NCI-H1930 (cell line): ENCODE measurements around the gene CHST1.

Source experiments
- DNase-seq, 2 experiments: peaks; one replicate each; lab custom pipeline; 2025; lab: John Stamatoyannopoulos, UW

The CHST1 gene

DNA sequence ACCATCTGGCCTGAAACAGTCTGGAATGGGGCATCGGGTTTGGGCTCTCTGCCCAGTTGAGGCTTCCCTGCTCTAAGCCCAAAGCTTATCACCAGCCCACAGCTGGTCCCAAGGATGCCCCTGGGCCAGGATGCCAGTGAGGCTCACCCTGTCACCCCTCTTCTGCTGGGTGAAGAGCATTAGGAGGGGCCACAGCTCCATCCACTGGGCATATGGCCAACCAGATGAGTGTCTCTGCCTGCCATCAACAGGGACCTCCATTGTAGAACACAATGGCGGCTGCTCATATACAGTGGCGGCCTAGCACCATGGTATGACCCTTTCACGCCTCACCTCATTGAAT, 5.6 kb downstream of the CHST1 start:
- no peak for DNase-seq

DNA sequence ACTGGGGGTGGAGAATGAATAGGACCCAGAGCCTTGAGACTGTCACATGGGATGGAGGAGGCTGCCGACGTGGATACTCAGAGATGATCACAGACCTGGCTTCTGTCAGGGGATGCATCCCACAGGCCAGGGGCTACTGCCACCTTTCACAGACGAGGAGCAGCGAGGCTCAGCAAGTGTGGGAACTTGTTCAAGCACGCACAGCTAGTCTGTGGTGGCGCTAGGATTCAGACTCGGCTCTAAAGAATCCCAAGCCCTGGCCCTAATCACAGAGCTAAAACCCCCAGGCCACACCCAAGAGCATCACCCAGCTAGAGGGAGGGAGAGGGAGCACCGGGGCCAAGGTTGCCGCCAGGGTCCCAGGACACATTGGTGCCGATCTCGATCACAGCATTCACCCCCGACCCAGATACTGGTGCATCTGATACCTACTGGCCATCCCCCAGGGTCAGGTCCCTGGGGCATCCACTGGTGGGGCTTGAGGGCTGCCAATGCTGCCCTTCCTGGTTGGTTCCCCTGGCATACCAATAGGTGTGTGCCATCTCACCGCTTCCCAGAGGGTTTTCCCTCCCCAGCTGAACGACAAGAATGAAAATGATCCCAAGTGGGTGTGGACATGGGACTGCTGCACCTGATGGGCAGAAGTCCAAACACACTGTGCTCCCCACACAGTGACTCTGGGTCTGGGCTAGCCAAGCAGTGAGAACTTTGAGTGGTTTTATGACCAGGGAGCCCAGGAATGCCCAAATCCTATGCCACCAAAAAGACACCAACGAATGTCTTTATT, 6.2 kb downstream of the CHST1 start:
- DNase-seq = no peak

GRCh38 chr11:45658292-45658991, 7.0 kb downstream of the CHST1 start:
- DNase-seq = no peak

- no peak for DNase-seq
These were observed 7.7 kb downstream of the CHST1 start for GRCh38 chr11:45657496-45658260.

GRCh38 chr11:45655831-45656230, 9.6 kb downstream of the CHST1 start:
- DNase-seq = no peak

GRCh38 chr11:45655347-45655756, 10.1 kb downstream of the CHST1 start:
- peak; percentile 61 to 71 for DNase-seq

DNA sequence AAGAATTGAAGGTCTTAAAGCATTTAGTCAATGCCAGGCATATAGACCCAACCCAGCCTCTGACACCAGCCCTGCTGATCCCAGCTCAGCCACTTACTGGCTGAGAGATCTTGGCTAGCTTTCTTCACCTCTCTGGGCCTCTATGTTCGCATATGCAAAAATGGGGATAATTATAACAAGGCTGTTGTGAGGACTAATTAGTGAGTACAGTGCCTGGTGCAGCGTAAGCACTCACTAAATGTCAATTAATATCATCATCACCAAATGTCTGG, 10.5 kb downstream of the CHST1 start:
- no peak for DNase-seq

GRCh38 chr11:45654231-45655011, 11.0 kb downstream of the CHST1 start:
- DNase-seq = no peak

- DNase-seq = no peak
These were observed 12.1 kb downstream of the CHST1 start for GRCh38 chr11:45653277-45653676.

DNA sequence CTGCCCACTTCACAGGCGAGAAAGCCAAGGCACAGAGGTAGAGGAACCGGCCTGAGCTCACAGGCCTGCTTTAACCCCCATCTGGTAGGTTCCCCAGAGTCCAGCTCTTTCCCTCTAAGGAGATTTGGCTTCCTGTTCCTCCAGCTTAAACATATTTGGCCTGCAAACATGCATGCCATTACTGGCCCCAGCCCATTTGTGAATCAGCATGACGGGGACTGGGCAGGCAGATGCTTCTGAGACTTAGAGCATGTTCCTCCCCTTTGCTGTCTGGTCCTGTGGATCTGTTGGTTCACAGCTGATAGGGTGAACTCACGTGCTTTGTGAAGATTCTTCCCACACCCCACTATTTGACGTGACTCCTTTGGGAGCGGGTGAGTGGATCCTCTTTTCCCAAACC, 12.6 kb downstream of the CHST1 start:
- DNase-seq = no peak

DNA sequence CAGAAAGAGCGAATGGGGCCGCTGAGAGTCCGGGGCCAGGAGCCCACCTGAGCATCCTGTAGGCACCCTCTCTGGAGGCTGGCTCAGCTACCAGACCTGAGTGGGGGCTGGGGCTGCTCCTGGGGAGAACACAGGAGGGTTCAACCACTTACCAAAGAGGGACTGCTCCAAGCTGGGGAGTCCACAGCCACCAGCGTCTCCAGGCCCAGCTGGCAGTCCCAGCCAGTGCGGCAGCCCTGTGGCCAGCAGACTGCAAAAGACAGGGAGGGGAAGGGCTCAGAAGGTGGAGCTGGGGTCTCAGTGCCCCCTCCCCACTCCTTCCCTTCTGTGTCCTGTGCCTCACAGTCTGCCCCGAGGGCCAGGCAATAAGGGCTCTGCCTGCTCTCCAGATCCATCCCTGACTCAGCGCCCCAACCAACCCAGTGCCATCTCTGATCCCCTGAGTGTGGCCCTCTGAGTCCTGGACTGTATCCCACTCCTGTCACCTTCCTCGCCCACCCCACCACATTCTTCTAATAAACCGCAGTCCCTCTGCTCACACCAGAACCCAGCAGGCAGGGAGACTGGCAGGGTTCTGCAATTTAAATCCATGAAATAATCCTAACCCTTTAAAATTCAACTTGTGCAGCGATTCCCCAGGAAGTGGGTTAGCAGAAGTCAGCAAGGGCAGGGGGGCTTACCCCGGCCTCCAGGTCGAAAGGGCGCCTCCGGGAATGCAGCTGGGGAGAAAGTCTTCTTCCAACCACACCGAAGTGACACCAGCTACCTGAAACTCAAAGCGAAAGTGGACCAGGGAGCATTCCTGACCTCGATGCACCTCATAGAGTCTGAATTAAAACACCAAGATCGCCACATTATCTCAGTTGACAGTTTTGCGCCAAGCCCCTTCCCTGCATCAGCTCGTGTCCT, 13.3 kb downstream of the CHST1 start:
- no peak for DNase-seq

GRCh38 chr11:45651156-45651555, 14.3 kb downstream of the CHST1 start:
- no peak for DNase-seq

DNA sequence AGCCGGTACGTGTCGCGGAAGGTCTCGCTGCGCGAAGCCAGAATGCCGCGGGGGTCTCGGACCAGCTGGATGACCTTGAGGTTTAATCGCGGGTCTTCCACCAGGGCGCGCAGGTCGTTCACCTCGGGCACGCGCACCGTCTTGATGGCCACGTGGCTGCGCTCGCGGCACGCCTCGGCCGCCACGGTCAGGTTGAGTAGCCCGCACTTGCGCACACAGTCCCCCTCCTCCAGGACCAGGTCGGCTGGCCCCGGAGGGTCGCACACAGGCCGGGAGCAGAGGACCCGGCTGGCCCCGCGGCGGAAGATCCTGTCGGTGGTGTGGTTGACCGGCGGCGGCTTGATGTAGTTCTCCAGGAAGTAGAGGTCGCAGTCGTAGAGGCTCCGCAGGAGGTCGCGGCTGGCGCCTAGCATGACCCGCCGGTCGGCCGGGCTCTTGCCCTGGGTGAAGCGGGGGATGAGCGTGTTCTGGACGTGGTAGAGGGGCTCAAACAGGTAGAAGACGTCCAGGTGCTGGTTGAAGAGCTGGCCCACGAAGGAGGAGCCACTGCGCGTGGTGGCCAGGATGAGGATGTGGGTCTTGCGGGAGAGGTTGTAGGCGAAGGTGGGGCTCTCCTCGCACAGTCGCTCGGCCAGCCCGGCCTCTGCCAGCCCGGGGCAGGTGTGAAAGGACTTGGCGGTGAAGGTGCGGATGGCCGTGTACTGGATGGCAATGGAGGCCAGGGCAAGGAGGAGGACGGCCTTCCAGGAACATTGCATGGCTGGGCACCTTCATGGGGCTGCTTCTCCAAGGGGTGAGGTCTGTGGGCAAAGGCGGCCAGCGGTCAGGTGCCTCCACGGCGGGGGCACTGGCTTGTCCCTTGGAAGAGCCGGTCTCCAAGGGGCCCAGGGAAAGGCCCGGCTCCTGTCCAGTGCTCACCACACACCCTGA, 15.0 kb downstream of the CHST1 start:
- DNase-seq = no peak

DNA sequence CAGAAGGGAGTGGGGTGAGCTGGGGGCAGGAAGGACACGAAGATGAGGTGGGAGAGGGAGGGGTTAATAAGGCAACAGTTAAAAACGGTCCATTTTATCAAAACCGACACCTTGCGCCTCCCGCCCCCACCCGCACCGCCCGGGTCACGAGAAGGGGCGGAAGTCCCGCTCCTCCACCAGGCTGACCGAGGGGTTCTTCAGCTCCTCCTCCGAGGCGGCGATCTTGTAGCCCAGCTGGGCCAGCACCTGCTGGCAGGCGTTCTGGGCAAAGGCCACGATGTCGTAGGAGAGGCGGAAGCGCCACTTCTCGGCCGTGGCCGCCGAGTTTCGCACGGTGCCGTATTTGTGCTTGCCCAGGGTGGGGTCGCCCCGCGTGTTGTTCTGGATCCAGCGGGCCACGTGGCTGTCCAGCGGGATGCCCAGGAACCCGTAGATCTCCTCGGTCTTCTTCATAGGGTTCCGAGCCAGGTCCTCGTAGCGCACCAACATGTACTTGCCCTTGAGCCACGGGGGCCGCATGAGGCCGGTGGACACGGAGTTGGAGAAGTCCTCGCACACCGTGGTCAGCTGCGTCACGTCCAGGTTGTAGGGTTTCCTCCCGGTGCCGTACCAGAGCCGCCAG, 15.8 kb downstream of the CHST1 start:
- no peak for DNase-seq

DNA sequence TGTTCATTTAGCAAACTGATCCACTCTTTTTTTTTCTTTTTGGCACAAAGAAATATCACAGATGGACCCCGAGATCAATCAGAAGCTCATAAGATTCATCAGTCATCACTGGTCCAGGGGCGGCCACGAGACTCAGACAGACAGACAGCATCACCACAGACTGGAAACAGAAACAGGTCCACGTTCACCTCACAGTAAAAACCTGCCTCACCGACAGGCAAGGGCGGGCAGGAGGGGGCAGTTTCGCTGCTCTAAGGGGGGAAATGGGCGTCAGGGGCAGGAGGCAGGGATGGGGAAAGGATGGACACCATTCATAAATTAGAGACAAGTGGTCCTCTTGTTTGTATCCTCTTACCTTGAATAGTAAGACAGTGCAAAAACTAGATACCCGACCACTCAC, 16.5 kb downstream of the CHST1 start:
- no peak for DNase-seq

- DNase-seq = no peak
These were observed 17.6 kb downstream of the CHST1 start for GRCh38 chr11:45647786-45648185.

DNA sequence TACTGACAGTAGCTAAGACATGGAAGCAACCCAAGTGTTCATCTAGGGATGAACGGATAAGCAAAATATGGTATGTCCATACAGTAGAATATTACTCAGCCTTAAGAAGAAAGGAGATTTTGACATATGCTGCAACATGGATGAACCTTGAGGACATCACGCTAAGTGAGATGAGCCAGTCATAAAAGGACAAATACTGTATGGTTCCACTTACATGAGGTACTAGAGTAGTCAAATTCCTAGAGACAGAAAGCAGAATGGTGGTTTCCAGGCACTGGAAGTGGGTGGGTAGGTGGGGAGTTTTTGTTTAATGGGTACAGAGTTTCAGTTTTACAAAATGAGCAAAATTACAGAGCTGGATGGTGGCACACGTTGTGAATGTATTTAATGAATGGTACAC, 18.1 kb downstream of the CHST1 start:
- DNase-seq = no peak

DNA sequence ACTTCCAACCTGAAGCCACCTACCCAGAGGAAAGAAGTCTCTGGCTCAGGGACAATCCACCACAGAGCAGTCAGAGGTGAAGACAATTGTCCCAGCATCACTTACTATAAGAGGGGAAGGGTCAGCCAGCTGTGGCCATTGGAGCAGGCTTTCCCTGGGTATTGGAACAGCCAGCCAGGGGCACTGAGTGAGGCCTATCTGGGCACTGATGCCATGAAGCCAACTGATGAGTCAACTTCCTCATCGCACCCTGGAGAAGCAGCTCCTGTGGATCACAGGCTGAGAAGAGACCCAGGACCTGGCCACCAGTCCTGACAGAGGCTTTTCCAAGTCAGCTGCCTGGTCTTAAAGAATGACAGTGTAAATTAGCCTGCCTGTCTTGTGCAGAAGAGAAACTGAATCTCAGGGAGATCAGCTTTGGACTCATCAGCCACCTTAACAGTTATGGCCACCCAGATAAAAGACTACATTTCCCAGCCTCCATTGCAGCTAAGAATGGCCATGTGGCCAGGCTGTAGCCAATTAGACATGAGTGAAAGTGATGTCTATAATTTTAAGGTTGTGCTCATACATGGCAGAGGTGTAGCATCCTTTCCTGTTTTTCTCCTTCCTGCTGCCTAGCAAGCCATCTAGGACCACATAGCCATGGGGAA, 19.0 kb downstream of the CHST1 start:
- DNase-seq = peak in 1 of 2 experiments; percentile 20
